ENCODE measurements around the gene NNAT.

Gene NNAT

GRCh38 chr20:37541326-37541725 lies 20.3 kb downstream of the NNAT start:
- no peak overlapping the region for H3K9ac ChIP-seq (ENCODE audit: low read length)
- no peaks in the 10 kb centered on the region for H3K36me3 ChIP-seq (ENCODE audit: insufficient read depth, low read length)
- H3F3A ChIP-seq (ENCODE audit: insufficient read depth, low read length) = no peaks in the 10 kb centered on the region
- H3K4me1 ChIP-seq (ENCODE audit: insufficient read depth, low read length, severe bottlenecking) = no peaks in the 10 kb centered on the region
- H3K4me3 ChIP-seq (ENCODE audit: low read depth, low read length, poor library complexity, severe bottlenecking) = no peak overlapping the region
- H3K27me3 ChIP-seq (ENCODE audit: insufficient read depth, low read length) = no peaks in the 10 kb centered on the region
- TF ChIP-seq, protein P1, sequence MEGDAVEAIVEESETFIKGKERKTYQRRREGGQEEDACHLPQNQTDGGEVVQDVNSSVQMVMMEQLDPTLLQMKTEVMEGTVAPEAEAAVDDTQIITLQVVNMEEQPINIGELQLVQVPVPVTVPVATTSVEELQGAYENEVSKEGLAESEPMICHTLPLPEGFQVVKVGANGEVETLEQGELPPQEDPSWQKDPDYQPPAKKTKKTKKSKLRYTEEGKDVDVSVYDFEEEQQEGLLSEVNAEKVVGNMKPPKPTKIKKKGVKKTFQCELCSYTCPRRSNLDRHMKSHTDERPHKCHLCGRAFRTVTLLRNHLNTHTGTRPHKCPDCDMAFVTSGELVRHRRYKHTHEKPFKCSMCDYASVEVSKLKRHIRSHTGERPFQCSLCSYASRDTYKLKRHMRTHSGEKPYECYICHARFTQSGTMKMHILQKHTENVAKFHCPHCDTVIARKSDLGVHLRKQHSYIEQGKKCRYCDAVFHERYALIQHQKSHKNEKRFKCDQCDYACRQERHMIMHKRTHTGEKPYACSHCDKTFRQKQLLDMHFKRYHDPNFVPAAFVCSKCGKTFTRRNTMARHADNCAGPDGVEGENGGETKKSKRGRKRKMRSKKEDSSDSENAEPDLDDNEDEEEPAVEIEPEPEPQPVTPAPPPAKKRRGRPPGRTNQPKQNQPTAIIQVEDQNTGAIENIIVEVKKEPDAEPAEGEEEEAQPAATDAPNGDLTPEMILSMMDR (IDR thresholded peaks at IDR 0.05; ENCODE audit: low read length) = no peak
- no peak for TF ChIP-seq EZH2 (IDR thresholded peaks at IDR 0.05; ENCODE audit: borderline replicate concordance, low read length)
- H3K27ac ChIP-seq (ENCODE audit: low read depth, low read length, poor library complexity, severe bottlenecking) = no peak overlapping the region
- no peaks in the 10 kb centered on the region for H3K79me2 ChIP-seq (ENCODE audit: insufficient read depth, low read length)
- H4K20me1 ChIP-seq (ENCODE audit: insufficient read depth, low read length) = no peaks in the 10 kb centered on the region
- H3K9me2 ChIP-seq (ENCODE audit: low read depth, low read length) = no peaks in the 10 kb centered on the region
- no peak overlapping the region for H3K4me2 ChIP-seq (ENCODE audit: low read length)
- H3K9me3 ChIP-seq (ENCODE audit: low read length) = no peaks in the 10 kb centered on the region
- no peak overlapping the region for H2AFZ ChIP-seq (ENCODE audit: low read length)

GRCh38 chr20:37542281-37542680 lies 21.2 kb downstream of the NNAT start:
- Histone ChIP-seq H3K27me3 (ENCODE audit: insufficient read depth, low read length) (no peaks in the 10 kb centered on the region), H3K4me3 (ENCODE audit: low read depth, low read length, poor library complexity, severe bottlenecking) (no peak overlapping the region), H3K9ac (ENCODE audit: low read length) (no peak overlapping the region), H3K27ac (ENCODE audit: low read depth, low read length, poor library complexity, severe bottlenecking) (no peak overlapping the region), H3K36me3 (ENCODE audit: insufficient read depth, low read length) (no peaks in the 10 kb centered on the region), H3K4me1 (ENCODE audit: insufficient read depth, low read length, severe bottlenecking) (no peaks in the 10 kb centered on the region), H3K79me2 (ENCODE audit: insufficient read depth, low read length) (no peaks in the 10 kb centered on the region), H3K4me2 (ENCODE audit: low read length) (no peak overlapping the region), H3K9me2 (ENCODE audit: low read depth, low read length) (no peaks in the 10 kb centered on the region), H2AFZ (ENCODE audit: low read length) (no peak overlapping the region), H4K20me1 (ENCODE audit: insufficient read depth, low read length) (no peaks in the 10 kb centered on the region), H3F3A (ENCODE audit: insufficient read depth, low read length) (no peaks in the 10 kb centered on the region), H3K9me3 (ENCODE audit: low read length) (no peaks in the 10 kb centered on the region)
- no peak for TF ChIP-seq EZH2 (IDR thresholded peaks at IDR 0.05; ENCODE audit: borderline replicate concordance, low read length)
- TF ChIP-seq, protein P1 (IDR thresholded peaks at IDR 0.05; ENCODE audit: low read length) = no peak

DNA sequence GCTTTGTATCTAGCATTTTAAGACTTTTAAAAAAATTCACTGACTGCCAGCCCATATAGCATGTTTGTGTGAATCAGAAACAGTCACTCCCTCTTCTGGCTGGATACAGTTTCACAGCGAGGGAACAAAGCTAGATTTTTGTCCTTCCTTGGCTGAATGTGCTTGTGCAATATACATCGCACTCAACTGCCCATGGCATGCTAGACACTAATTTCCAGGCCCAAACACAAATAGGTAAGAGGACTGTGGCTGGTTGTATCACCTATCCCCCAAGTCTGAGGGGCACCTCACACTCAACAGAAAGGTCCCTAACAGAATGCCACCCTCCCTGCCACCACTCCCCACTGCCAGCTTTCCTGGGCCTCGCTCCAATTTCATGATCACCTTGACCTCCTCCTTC lies 22.8 kb downstream of the NNAT start:
- no peaks in the 10 kb centered on the region for H3F3A ChIP-seq (ENCODE audit: insufficient read depth, low read length)
- H3K27ac ChIP-seq (ENCODE audit: low read depth, low read length, poor library complexity, severe bottlenecking) = no peak overlapping the region
- H3K4me3 ChIP-seq (ENCODE audit: low read depth, low read length, poor library complexity, severe bottlenecking) = no peak overlapping the region
- H3K4me1 ChIP-seq (ENCODE audit: insufficient read depth, low read length, severe bottlenecking) = no peaks in the 10 kb centered on the region
- H3K79me2 ChIP-seq (ENCODE audit: insufficient read depth, low read length) = no peaks in the 10 kb centered on the region
- H2AFZ ChIP-seq (ENCODE audit: low read length) = no peak overlapping the region
- no peaks in the 10 kb centered on the region for H3K36me3 ChIP-seq (ENCODE audit: insufficient read depth, low read length)
- TF ChIP-seq, protein P1 (IDR thresholded peaks at IDR 0.05; ENCODE audit: low read length) = 0 out of 2 replicates have a peak, but pooled peaks have one; percentile 3
- no peak for TF ChIP-seq EZH2 (IDR thresholded peaks at IDR 0.05; ENCODE audit: borderline replicate concordance, low read length)
- no peak overlapping the region for H3K4me2 ChIP-seq (ENCODE audit: low read length)
- no peak overlapping the region for H3K9ac ChIP-seq (ENCODE audit: low read length)
- no peaks in the 10 kb centered on the region for H3K9me3 ChIP-seq (ENCODE audit: low read length)
- no peaks in the 10 kb centered on the region for H3K9me2 ChIP-seq (ENCODE audit: low read depth, low read length)
- no peaks in the 10 kb centered on the region for H4K20me1 ChIP-seq (ENCODE audit: insufficient read depth, low read length)
- no peaks in the 10 kb centered on the region for H3K27me3 ChIP-seq (ENCODE audit: insufficient read depth, low read length)

Measured in OCI-LY1 (cell line).